NCI-H187 treated with DMSO at 0.1 percent for 48 hours (cell line): Measurements from ENCODE around the gene CCDC93.
"Not testable (repeated sequence)": the region's sequence is repeated elsewhere in the genome, so short reads cannot be mapped to it uniquely, and the experiment has no call there.

Experiments
- DNase-seq: peaks from one replicate; lab custom pipeline; 2025; lab: John Stamatoyannopoulos, UW

CCDC93 gene

GRCh38 chr2:117956036-117956796 is 57.7 kb downstream of the CCDC93 start:
- no peak for DNase-seq

GRCh38 chr2:117953231-117953630 is 60.6 kb downstream of the CCDC93 start:
- DNase-seq, result no peak

- DNase-seq, result no peak
Measured at GRCh38 chr2:117952701-117953100, 61.2 kb downstream of the CCDC93 start.

- no peak for DNase-seq
Measured at GRCh38 chr2:117952228-117952627, 61.6 kb downstream of the CCDC93 start.

- no peak for DNase-seq
Measured at GRCh38 chr2:117949806-117950205, 64.1 kb downstream of the CCDC93 start.

- no peak for DNase-seq
Measured at GRCh38 chr2:117948615-117949014, 65.3 kb downstream of the CCDC93 start.

GRCh38 chr2:117945296-117945695 is 68.6 kb downstream of the CCDC93 start:
- no peak for DNase-seq

GRCh38 chr2:117944816-117945215 is 69.1 kb downstream of the CCDC93 start:
- no peak for DNase-seq

- DNase-seq, result no peak
Measured at GRCh38 chr2:117943013-117943672, 70.7 kb downstream of the CCDC93 start.

GRCh38 chr2:117942551-117942950 is 71.3 kb downstream of the CCDC93 start:
- no peak for DNase-seq

GRCh38 chr2:117941693-117942092 is 72.2 kb downstream of the CCDC93 start:
- DNase-seq, result no peak

- no peak for DNase-seq
Measured at GRCh38 chr2:117940436-117940835, 73.4 kb downstream of the CCDC93 start.

- DNase-seq, result no peak
Measured at GRCh38 chr2:117938611-117939010, 75.3 kb downstream of the CCDC93 start.

GRCh38 chr2:117936871-117937428 is 76.9 kb downstream of the CCDC93 start:
- no peak for DNase-seq

- no peak for DNase-seq
Measured at GRCh38 chr2:117935954-117936353, 77.9 kb downstream of the CCDC93 start.

- DNase-seq, result no peak
Measured at GRCh38 chr2:117935456-117935855, 78.4 kb downstream of the CCDC93 start.

GRCh38 chr2:117933884-117934354 is 80.0 kb downstream of the CCDC93 start:
- DNase-seq, result no peak

GRCh38 chr2:117931978-117932377 is 81.9 kb downstream of the CCDC93 start:
- no peak for DNase-seq

- DNase-seq, result no peak
Measured at GRCh38 chr2:117931266-117931665, 82.6 kb downstream of the CCDC93 start.

GRCh38 chr2:117930775-117931174 is 83.1 kb downstream of the CCDC93 start:
- no peak for DNase-seq

- DNase-seq, result not testable (repeated sequence)
Measured at GRCh38 chr2:117923471-117923870, 90.4 kb downstream of the CCDC93 start.

GRCh38 chr2:117921520-117921919 is 92.3 kb downstream of the CCDC93 start:
- DNase-seq, result no peak

GRCh38 chr2:117918608-117919007 is 95.3 kb downstream of the CCDC93 start:
- no peak for DNase-seq
